ENCODE measurements around the gene PACRG. TPM values are rescaled to one million over a fixed set of nuclear protein-coding genes. Genes with fewer than 3 reads are reported as not detected.

Gene PACRG
- polyA plus RNA-seq, 1 donor (not counting 4 experiments of a cell fraction or from before 2014, with no cell fraction given): 0.31 TPM

- Histone ChIP-seq H3K27ac (ENCODE audit: control insufficient read depth, insufficient read depth, low read length) (no peak overlapping the region), H3K4me3 (ENCODE audit: control insufficient read depth in 2 of 3, extremely low read depth in 1 of 3, insufficient read depth in 2 of 3, low read depth in 1 of 3, low read length in 3 of 3) (no peak overlapping the region), H3K9ac (ENCODE audit: control insufficient read depth, extremely low read depth, insufficient read depth, low read length) (no peak overlapping the region), H3K9me1 (ENCODE audit: control insufficient read depth, extremely low read depth, insufficient read depth, low read length) (no peaks in the 10 kb centered on the region), H3K4me2 (ENCODE audit: control insufficient read depth, extremely low read depth, insufficient read depth, low read depth, low read length) (no peak overlapping the region), H3K9me3 (ENCODE audit: control insufficient read depth, low read depth, low read length) (no peaks in the 10 kb centered on the region), H2AFZ (ENCODE audit: control insufficient read depth, low read length) (no peak overlapping the region), H4K20me1 (ENCODE audit: control insufficient read depth, extremely low read depth, insufficient read depth, low read length) (no peaks in the 10 kb centered on the region), H3K4me1 (ENCODE audit: control insufficient read depth, extremely low read depth, insufficient read depth, low read length) (no peaks in the 10 kb centered on the region), H3K27me3 (ENCODE audit: control insufficient read depth, extremely low read depth, insufficient read depth, low read length) (no peaks in the 10 kb centered on the region), H3K36me3 (ENCODE audit: control insufficient read depth in 2 of 2, extremely low read depth in 1 of 2, insufficient read depth in 2 of 2, low read length in 2 of 2) (no peaks in the 10 kb centered on the region), H3K79me2 (ENCODE audit: control insufficient read depth, insufficient read depth, low read length) (no peaks in the 10 kb centered on the region)
- dilution Hi-C loops (cut with MboI; ENCODE audit: extremely low pct_ligation_motif_present, low sequenced_read_pairs): no loop called here
- no peak for DNase-seq (ENCODE audit: low read depth, low spot score)
- TF ChIP-seq EZH2 (IDR thresholded peaks at IDR 0.05; ENCODE audit: low read length) (no peak), CTCF (optimal IDR thresholded peaks at IDR 0.05 in 1 of 3, IDR thresholded peaks at IDR 0.05 in 1 of 3, conservative IDR thresholded peaks at IDR 0.05 in 1 of 3; ENCODE audit: extremely low read depth in 1 of 3, insufficient read depth in 2 of 3, low read length in 3 of 3) (no peak)
- FAIRE-seq: no peak
These were observed 593.9 kb downstream of the PACRG start for GRCh38 chr6:163321717-163322116.

- Histone ChIP-seq H4K20me1 (ENCODE audit: control insufficient read depth, extremely low read depth, insufficient read depth, low read length) (no peaks in the 10 kb centered on the region), H3K36me3 (ENCODE audit: control insufficient read depth in 2 of 2, extremely low read depth in 1 of 2, insufficient read depth in 2 of 2, low read length in 2 of 2) (no peaks in the 10 kb centered on the region), H3K4me1 (ENCODE audit: control insufficient read depth, extremely low read depth, insufficient read depth, low read length) (no peaks in the 10 kb centered on the region), H3K9ac (ENCODE audit: control insufficient read depth, extremely low read depth, insufficient read depth, low read length) (no peak overlapping the region), H3K4me3 (ENCODE audit: control insufficient read depth in 2 of 3, extremely low read depth in 1 of 3, insufficient read depth in 2 of 3, low read depth in 1 of 3, low read length in 3 of 3) (no peak overlapping the region), H3K9me1 (ENCODE audit: control insufficient read depth, extremely low read depth, insufficient read depth, low read length) (no peaks in the 10 kb centered on the region), H3K27ac (ENCODE audit: control insufficient read depth, insufficient read depth, low read length) (no peak overlapping the region), H3K27me3 (ENCODE audit: control insufficient read depth, extremely low read depth, insufficient read depth, low read length) (no peaks in the 10 kb centered on the region), H3K79me2 (ENCODE audit: control insufficient read depth, insufficient read depth, low read length) (no peaks in the 10 kb centered on the region), H3K9me3 (ENCODE audit: control insufficient read depth, low read depth, low read length) (no peaks in the 10 kb centered on the region), H3K4me2 (ENCODE audit: control insufficient read depth, extremely low read depth, insufficient read depth, low read depth, low read length) (no peak overlapping the region), H2AFZ (ENCODE audit: control insufficient read depth, low read length) (no peak overlapping the region)
- FAIRE-seq (no peak), DNase-seq (ENCODE audit: low read depth, low spot score) (no peak)
- no peak for TF ChIP-seq CTCF (optimal IDR thresholded peaks at IDR 0.05 in 1 of 3, IDR thresholded peaks at IDR 0.05 in 1 of 3, conservative IDR thresholded peaks at IDR 0.05 in 1 of 3; ENCODE audit: extremely low read depth in 1 of 3, insufficient read depth in 2 of 3, low read length in 3 of 3)
- no peak for TF ChIP-seq EZH2 (IDR thresholded peaks at IDR 0.05; ENCODE audit: low read length)
- dilution Hi-C loops (cut with MboI; ENCODE audit: extremely low pct_ligation_motif_present, low sequenced_read_pairs): no loop called here
These were observed 595.5 kb downstream of the PACRG start for GRCh38 chr6:163323274-163323673.
